Activated B cell treated with CpG ODN at 0.5 μM for 24 hours (primary cell): ENCODE data around the gene NCAM1. TPM values are rescaled to one million over a fixed set of nuclear protein-coding genes. Genes with fewer than 3 reads are reported as not detected.

Experiments
- ATAC-seq: fragments of 200-7000 bp; cut with Tn5 transposase; one replicate; pipeline ENCODE4 v1.10.0; 2021; ENCODE audit warnings: low read depth, mild to moderate bottlenecking, moderate library complexity
- CTCF ChIA-PET: fragments of 350-600 bp; sonication (Branson Sonifier 250); formaldehyde crosslinking; loops from one replicate; lab custom pipeline; 2021; ENCODE audit warnings: antibody characterized with exemption; lab: Charles Lee
- POLR2A ChIA-PET: fragments of 350-600 bp; sonication (Branson Sonifier 250); formaldehyde crosslinking; loops from one replicate; lab custom pipeline; 2021; ENCODE audit warnings: antibody characterized with exemption; lab: Charles Lee
- DNase-seq: peaks from one replicate; pipeline ENCODE4 v3.0.0; 2022
- H3K27ac Mint-ChIP-seq: one replicate; pipeline ENCODE4 v1.8.0; 2020; ENCODE audit warnings: mixed read lengths
- H3K27me3 Mint-ChIP-seq: one replicate; pipeline ENCODE4 v1.8.0; 2021; ENCODE audit warnings: mixed read lengths
- H3K36me3 Mint-ChIP-seq: one replicate; pipeline ENCODE4 v1.8.0; 2021; ENCODE audit warnings: low read depth, mixed read lengths
- H3K4me1 Mint-ChIP-seq: one replicate; pipeline ENCODE4 v1.8.0; 2021; ENCODE audit warnings: mixed read lengths
- H3K4me3 Mint-ChIP-seq: one replicate; pipeline ENCODE4 v1.8.0; 2020; ENCODE audit warnings: mild to moderate bottlenecking, mixed read lengths
- H3K9me3 Mint-ChIP-seq: one replicate; pipeline ENCODE4 v1.8.0; 2020; ENCODE audit warnings: mixed read lengths
- CTCF ChIP-seq: fragments of 200-600 bp; IDR thresholded peaks from one replicate; pipeline ENCODE4 v1.8.0; 2022; ENCODE audit warnings: antibody characterized with exemption, mild to moderate bottlenecking
- intact Hi-C: fragments of 100-400 bp; cut with micrococcal nuclease; formaldehyde crosslinking; loops from one replicate; pipeline ENCODE4 v1.15.1; 2024
- total RNA-seq: library from RNA; stranded (reverse); gene quantifications from 2 replicates; pipeline ENCODE4 v1.2.3, GENCODE V29; 2022

Gene NCAM1
- total RNA-seq, 1 donor from 2014 or later = not detected

DNA sequence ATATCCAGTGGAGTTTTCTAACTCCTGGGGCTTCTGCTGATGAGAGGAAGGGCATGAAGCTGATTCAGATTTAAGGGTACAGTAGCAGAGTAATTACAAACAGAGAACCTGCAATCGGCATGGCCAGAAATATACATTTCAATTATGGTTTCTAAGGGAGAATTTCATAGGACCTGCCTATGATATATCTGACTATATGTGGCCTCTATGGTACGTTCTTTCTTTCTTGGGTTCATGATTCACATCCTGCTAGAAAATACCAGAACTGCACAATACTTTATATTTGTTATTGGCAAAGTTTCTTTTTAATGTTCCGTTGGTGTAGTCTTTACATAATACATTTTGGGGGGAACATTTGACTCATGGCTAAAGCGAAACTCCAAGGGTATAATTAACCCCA, 290.1 kb downstream of the NCAM1 start:
- ATAC-seq = no peak
- no peak overlapping the region for H3K27ac Mint-ChIP-seq
- no peak overlapping the region for H3K4me3 Mint-ChIP-seq
- H3K27me3 Mint-ChIP-seq = peaks cover 32% of the 10 kb centered on the region
- no peaks in the 10 kb centered on the region for H3K36me3 Mint-ChIP-seq
- ChIA-PET CTCF (no interaction called here), POLR2A (no interaction called here)
- no peak for TF ChIP-seq CTCF
- no peak for DNase-seq
- no peaks in the 10 kb centered on the region for H3K4me1 Mint-ChIP-seq
- H3K9me3 Mint-ChIP-seq = no peaks in the 10 kb centered on the region
- intact Hi-C loops = no loop called here

- H3K27ac Mint-ChIP-seq = no peak overlapping the region
- peaks cover 16% of the 10 kb centered on the region for H3K27me3 Mint-ChIP-seq
- no peaks in the 10 kb centered on the region for H3K36me3 Mint-ChIP-seq
- intact Hi-C loops = no loop called here
- H3K9me3 Mint-ChIP-seq = no peaks in the 10 kb centered on the region
- DNase-seq (no peak), ATAC-seq (no peak)
- POLR2A ChIA-PET = no interaction called here
- no peak overlapping the region for H3K4me3 Mint-ChIP-seq
- CTCF ChIA-PET = no interaction called here
- TF ChIP-seq CTCF = no peak
- H3K4me1 Mint-ChIP-seq = no peaks in the 10 kb centered on the region
These were observed 292.2 kb downstream of the NCAM1 start for GRCh38 chr11:113253406-113253805.

DNA sequence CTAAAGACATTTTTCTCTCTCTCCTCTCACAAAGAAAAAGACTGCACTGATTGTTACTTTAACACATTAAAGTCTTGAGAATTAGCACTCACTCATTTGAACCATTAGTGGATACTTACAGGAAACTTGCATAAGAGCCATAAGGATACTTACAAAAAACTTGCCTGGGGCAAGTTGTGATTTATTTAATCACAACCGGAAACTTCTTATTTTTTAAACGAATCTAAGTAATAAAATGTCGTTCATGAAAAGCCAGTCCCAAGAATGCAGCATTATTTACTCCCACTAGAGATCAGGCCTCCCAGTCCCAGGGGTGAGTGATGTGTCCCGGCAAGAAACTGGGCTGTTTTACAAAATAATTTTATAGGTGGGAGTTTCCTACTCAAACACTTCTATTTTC, 293.9 kb downstream of the NCAM1 start:
- Mint-ChIP-seq H3K27ac (no peak overlapping the region), H3K27me3 (peaks cover 12% of the 10 kb centered on the region), H3K4me3 (no peak overlapping the region), H3K4me1 (no peaks in the 10 kb centered on the region), H3K9me3 (no peaks in the 10 kb centered on the region), H3K36me3 (no peaks in the 10 kb centered on the region)
- intact Hi-C loops = no loop called here
- no peak for DNase-seq
- ATAC-seq = no peak
- POLR2A ChIA-PET = no interaction called here
- CTCF ChIA-PET = no interaction called here
- no peak for TF ChIP-seq CTCF

- ATAC-seq (no peak), DNase-seq (no peak)
- H3K27ac Mint-ChIP-seq = no peak overlapping the region
- intact Hi-C loops = no loop called here
- no peaks in the 10 kb centered on the region for H3K9me3 Mint-ChIP-seq
- H3K36me3 Mint-ChIP-seq = no peaks in the 10 kb centered on the region
- no peak for TF ChIP-seq CTCF
- CTCF ChIA-PET = no interaction called here
- no peaks in the 10 kb centered on the region for H3K4me1 Mint-ChIP-seq
- POLR2A ChIA-PET = no interaction called here
- peaks cover 12% of the 10 kb centered on the region for H3K27me3 Mint-ChIP-seq
- no peak overlapping the region for H3K4me3 Mint-ChIP-seq
These were observed 294.5 kb downstream of the NCAM1 start for GRCh38 chr11:113255741-113256140.

GRCh38 chr11:113256431-113257202, 295.4 kb downstream of the NCAM1 start:
- Mint-ChIP-seq H3K4me1 (no peaks in the 10 kb centered on the region), H3K4me3 (no peak overlapping the region), H3K27ac (no peak overlapping the region), H3K9me3 (no peaks in the 10 kb centered on the region), H3K27me3 (peaks cover 15% of the 10 kb centered on the region), H3K36me3 (no peaks in the 10 kb centered on the region)
- no peak for ATAC-seq
- intact Hi-C loops = no loop called here
- ChIA-PET POLR2A (no interaction called here), CTCF (no interaction called here)
- no peak for DNase-seq
- TF ChIP-seq CTCF = no peak
